Activated T-helper 17 cell treated with anti-CD3 and anti-CD28 coated beads, Interleukin-2, amount 50 U/mL, for 72 hours (primary cell): ENCODE measurements around the gene UCHL3. TPM values are rescaled to one million over a fixed set of nuclear protein-coding genes. Genes with fewer than 3 reads are reported as not detected.

Experiments used
- ATAC-seq: fragments of 150-1000 bp; cut with Tn5 transposase; replicated peaks from 2 replicates; pipeline ENCODE4 v1.10.0; 2021; ENCODE audit warnings: mild to moderate bottlenecking, moderate library complexity
- H3K27ac Mint-ChIP-seq: one replicate; pipeline ENCODE4 v1.8.0; 2022; ENCODE audit warnings: mixed read lengths
- H3K27me3 Mint-ChIP-seq: one replicate; pipeline ENCODE4 v1.8.0; 2022; ENCODE audit warnings: mixed read lengths
- H3K36me3 Mint-ChIP-seq: one replicate; pipeline ENCODE4 v1.8.0; 2022; ENCODE audit warnings: low read depth, mild to moderate bottlenecking, mixed read lengths
- H3K4me1 Mint-ChIP-seq: one replicate; pipeline ENCODE4 v1.8.0; 2022; ENCODE audit warnings: mixed read lengths
- H3K4me3 Mint-ChIP-seq: one replicate; pipeline ENCODE4 v1.8.0; 2022; ENCODE audit warnings: mild to moderate bottlenecking, mixed read lengths
- H3K9me3 Mint-ChIP-seq: one replicate; pipeline ENCODE4 v1.8.0; 2022; ENCODE audit warnings: mixed read lengths
- total RNA-seq, 2 donors: library from RNA; stranded (reverse); gene quantifications; one replicate each; pipeline ENCODE4 v1.2.3, GENCODE V29; 2022

UCHL3 gene
- total RNA-seq, 2 donors from 2014 or later, result 31.4 to 61.2 TPM

DNA sequence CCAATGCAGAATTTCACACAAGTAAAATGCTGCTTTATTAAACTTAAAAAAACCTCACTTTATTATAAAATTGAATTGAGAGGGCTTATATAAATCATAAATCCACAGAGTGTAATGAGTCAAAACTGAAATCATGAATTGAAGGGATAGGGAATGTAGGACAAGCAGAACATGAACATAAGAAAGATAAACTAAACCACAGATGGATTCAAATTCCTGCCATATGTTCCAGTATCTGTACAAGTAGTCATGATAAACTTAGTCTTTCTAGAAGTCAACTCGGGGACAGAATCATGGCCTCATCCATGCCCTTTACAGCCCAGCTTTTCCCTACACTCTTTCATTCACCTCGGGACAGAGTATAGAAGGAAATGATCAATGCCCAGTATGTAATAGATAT lies 103.1 kb downstream of the UCHL3 start:
- H3K27ac Mint-ChIP-seq, result no peak overlapping the region
- H3K4me3 Mint-ChIP-seq, result no peak overlapping the region
- no peaks in the 10 kb centered on the region for H3K27me3 Mint-ChIP-seq
- no peaks in the 10 kb centered on the region for H3K36me3 Mint-ChIP-seq
- H3K9me3 Mint-ChIP-seq, result peaks cover 3% of the 10 kb centered on the region
- ATAC-seq, result no peak
- peaks cover 6% of the 10 kb centered on the region for H3K4me1 Mint-ChIP-seq

Other genes with a start within 250 kb of the UCHL3 start
- gene TBC1D4, start 67.6 kb upstream of the UCHL3 start, total RNA-seq, result 10 to 100 TPM; 14.7 to 23.7 TPM
- gene COMMD6, start 11.9 kb upstream of the UCHL3 start, total RNA-seq, result 100 to 1,000 TPM; 110 to 155 TPM
- 10 to 100 TPM in 1 of 2 donors, 1 to 10 TPM in 1; 6.5 to 21.1 TPM for gene LMO7, start 86.5 kb downstream of the UCHL3 start, total RNA-seq